Measurements from ENCODE around the gene MAP4K4.
A peak's percentile ranks its signal among the peaks of the same experiment; 100 is the strongest.

The MAP4K4 gene

GRCh38 chr2:101710036-101710435, 12.5 kb downstream of the MAP4K4 start:
- Histone ChIP-seq H3K4me2 (ENCODE audit: low read length) (no peak overlapping the region), H3K4me1 (ENCODE audit: control insufficient read depth, low read depth, low read length) (peaks cover 5% of the 10 kb centered on the region), H2BK120ac (ENCODE audit: low read depth, low read length) (no peak overlapping the region), H3K27me3 (ENCODE audit: insufficient read depth, low read length, poor library complexity) (no peaks in the 10 kb centered on the region), H3K79me2 (ENCODE audit: control insufficient read depth, insufficient read depth, low read length) (peaks cover 67% of the 10 kb centered on the region), H2AK5ac (ENCODE audit: low read length) (no peak overlapping the region), H3K18ac (ENCODE audit: low read length) (no peak overlapping the region), H4K5ac (ENCODE audit: low read length) (no peak overlapping the region), H3K9ac (ENCODE audit: low read length) (no peak overlapping the region), H3K4ac (ENCODE audit: low read depth, low read length) (no peak overlapping the region), H3K56ac (ENCODE audit: low read length) (no peak overlapping the region), H2BK15ac (replicated peaks; ENCODE audit: low read depth) (no peak overlapping the region), H4K8ac (ENCODE audit: low read depth, low read length) (no peak overlapping the region), H2BK5ac (ENCODE audit: low read length) (no peak overlapping the region), H3K4me3 (ENCODE audit: low read length) (no peak overlapping the region), H3K36me3 (ENCODE audit: control insufficient read depth, insufficient read depth, low read length) (no peaks in the 10 kb centered on the region), H3K79me1 (ENCODE audit: low read length) (peaks cover 12% of the 10 kb centered on the region), H3K27ac (ENCODE audit: low read depth, low read length) (no peak overlapping the region), H3K23ac (ENCODE audit: low read length) (no peak overlapping the region)
- no peak for DNase-seq
- WGBS (ENCODE audit: extremely low coverage, insufficient coverage, low lambda C conversion rate), result no CpG with 5 or more reads among the region's 1 CpG

GRCh38 chr2:101710471-101711318, 13.2 kb downstream of the MAP4K4 start:
- Histone ChIP-seq H3K4ac (ENCODE audit: low read depth, low read length) (no peak overlapping the region), H3K18ac (ENCODE audit: low read length) (no peak overlapping the region), H3K4me2 (ENCODE audit: low read length) (no peak overlapping the region), H3K4me1 (ENCODE audit: control insufficient read depth, low read depth, low read length) (peaks cover 5% of the 10 kb centered on the region), H3K27ac (ENCODE audit: low read depth, low read length) (no peak overlapping the region), H3K23ac (ENCODE audit: low read length) (no peak overlapping the region), H3K27me3 (ENCODE audit: insufficient read depth, low read length, poor library complexity) (no peaks in the 10 kb centered on the region), H3K9ac (ENCODE audit: low read length) (no peak overlapping the region), H3K4me3 (ENCODE audit: low read length) (no peak overlapping the region), H2BK5ac (ENCODE audit: low read length) (no peak overlapping the region), H3K56ac (ENCODE audit: low read length) (no peak overlapping the region), H4K5ac (ENCODE audit: low read length) (no peak overlapping the region), H3K79me2 (ENCODE audit: control insufficient read depth, insufficient read depth, low read length) (peaks cover 67% of the 10 kb centered on the region), H3K36me3 (ENCODE audit: control insufficient read depth, insufficient read depth, low read length) (no peaks in the 10 kb centered on the region), H2BK15ac (replicated peaks; ENCODE audit: low read depth) (no peak overlapping the region), H2AK5ac (ENCODE audit: low read length) (no peak overlapping the region), H3K79me1 (ENCODE audit: low read length) (peaks cover 10% of the 10 kb centered on the region), H2BK120ac (ENCODE audit: low read depth, low read length) (no peak overlapping the region), H4K8ac (ENCODE audit: low read depth, low read length) (no peak overlapping the region)
- WGBS (ENCODE audit: extremely low coverage, insufficient coverage, low lambda C conversion rate), result no CpG with 5 or more reads among the region's 7 CpGs
- no peak for DNase-seq

GRCh38 chr2:101714118-101714517, 16.6 kb downstream of the MAP4K4 start:
- Histone ChIP-seq H2AK5ac (ENCODE audit: low read length) (no peak overlapping the region), H2BK120ac (ENCODE audit: low read depth, low read length) (no peak overlapping the region), H4K8ac (ENCODE audit: low read depth, low read length) (no peak overlapping the region), H4K5ac (ENCODE audit: low read length) (no peak overlapping the region), H3K4me2 (ENCODE audit: low read length) (no peak overlapping the region), H3K9ac (ENCODE audit: low read length) (no peak overlapping the region), H3K18ac (ENCODE audit: low read length) (no peak overlapping the region), H2BK5ac (ENCODE audit: low read length) (no peak overlapping the region), H3K27me3 (ENCODE audit: insufficient read depth, low read length, poor library complexity) (no peaks in the 10 kb centered on the region), H3K4me1 (ENCODE audit: control insufficient read depth, low read depth, low read length) (peaks cover 15% of the 10 kb centered on the region), H3K4me3 (ENCODE audit: low read length) (no peak overlapping the region), H3K79me1 (ENCODE audit: low read length) (peaks cover 14% of the 10 kb centered on the region), H3K36me3 (ENCODE audit: control insufficient read depth, insufficient read depth, low read length) (no peaks in the 10 kb centered on the region), H3K27ac (ENCODE audit: low read depth, low read length) (no peak overlapping the region), H3K4ac (ENCODE audit: low read depth, low read length) (no peak overlapping the region), H3K79me2 (ENCODE audit: control insufficient read depth, insufficient read depth, low read length) (peaks cover 72% of the 10 kb centered on the region), H3K23ac (ENCODE audit: low read length) (no peak overlapping the region), H2BK15ac (replicated peaks; ENCODE audit: low read depth) (no peak overlapping the region), H3K56ac (ENCODE audit: low read length) (no peak overlapping the region)
- no CpG with 5 or more reads among the region's 3 CpGs for WGBS (ENCODE audit: extremely low coverage, insufficient coverage, low lambda C conversion rate)
- no peak for DNase-seq

- no peak overlapping the region for H3K56ac ChIP-seq (ENCODE audit: low read length)
- H3K27ac ChIP-seq (ENCODE audit: low read depth, low read length), result no peak overlapping the region
- H3K23ac ChIP-seq (ENCODE audit: low read length), result no peak overlapping the region
- H4K8ac ChIP-seq (ENCODE audit: low read depth, low read length), result no peak overlapping the region
- H3K4ac ChIP-seq (ENCODE audit: low read depth, low read length), result no peak overlapping the region
- no peak overlapping the region for H2BK15ac ChIP-seq (replicated peaks; ENCODE audit: low read depth)
- H3K4me1 ChIP-seq (ENCODE audit: control insufficient read depth, low read depth, low read length), result peaks cover 12% of the 10 kb centered on the region
- no peak overlapping the region for H2AK5ac ChIP-seq (ENCODE audit: low read length)
- peak; percentile 74 for DNase-seq
- peaks cover 71% of the 10 kb centered on the region for H3K79me2 ChIP-seq (ENCODE audit: control insufficient read depth, insufficient read depth, low read length)
- H3K9ac ChIP-seq (ENCODE audit: low read length), result no peak overlapping the region
- no peak overlapping the region for H3K4me2 ChIP-seq (ENCODE audit: low read length)
- H3K18ac ChIP-seq (ENCODE audit: low read length), result no peak overlapping the region
- H3K36me3 ChIP-seq (ENCODE audit: control insufficient read depth, insufficient read depth, low read length), result no peaks in the 10 kb centered on the region
- WGBS (ENCODE audit: extremely low coverage, insufficient coverage, low lambda C conversion rate), result 100% methylated on average over 1 of the region's 9 CpGs
- no peak overlapping the region for H4K5ac ChIP-seq (ENCODE audit: low read length)
- H2BK5ac ChIP-seq (ENCODE audit: low read length), result no peak overlapping the region
- no peaks in the 10 kb centered on the region for H3K27me3 ChIP-seq (ENCODE audit: insufficient read depth, low read length, poor library complexity)
- no peak overlapping the region for H3K4me3 ChIP-seq (ENCODE audit: low read length)
- H2BK120ac ChIP-seq (ENCODE audit: low read depth, low read length), result no peak overlapping the region
- peaks cover 16% of the 10 kb centered on the region for H3K79me1 ChIP-seq (ENCODE audit: low read length)
Observed at GRCh38 chr2:101717071-101717845, 19.8 kb downstream of the MAP4K4 start.

GRCh38 chr2:101718479-101718878, 21.0 kb downstream of the MAP4K4 start:
- H3K23ac ChIP-seq (ENCODE audit: low read length), result no peak overlapping the region
- peaks cover 70% of the 10 kb centered on the region for H3K79me2 ChIP-seq (ENCODE audit: control insufficient read depth, insufficient read depth, low read length)
- no peak overlapping the region for H2AK5ac ChIP-seq (ENCODE audit: low read length)
- H4K5ac ChIP-seq (ENCODE audit: low read length), result no peak overlapping the region
- H2BK15ac ChIP-seq (replicated peaks; ENCODE audit: low read depth), result no peak overlapping the region
- peaks cover 14% of the 10 kb centered on the region for H3K4me1 ChIP-seq (ENCODE audit: control insufficient read depth, low read depth, low read length)
- no peak overlapping the region for H4K8ac ChIP-seq (ENCODE audit: low read depth, low read length)
- no peak for DNase-seq
- no peaks in the 10 kb centered on the region for H3K27me3 ChIP-seq (ENCODE audit: insufficient read depth, low read length, poor library complexity)
- H3K56ac ChIP-seq (ENCODE audit: low read length), result no peak overlapping the region
- H3K4ac ChIP-seq (ENCODE audit: low read depth, low read length), result no peak overlapping the region
- peaks cover 16% of the 10 kb centered on the region for H3K79me1 ChIP-seq (ENCODE audit: low read length)
- WGBS (ENCODE audit: extremely low coverage, insufficient coverage, low lambda C conversion rate), result no CpG with 5 or more reads among the region's 1 CpG
- H3K4me2 ChIP-seq (ENCODE audit: low read length), result no peak overlapping the region
- no peak overlapping the region for H2BK120ac ChIP-seq (ENCODE audit: low read depth, low read length)
- no peak overlapping the region for H2BK5ac ChIP-seq (ENCODE audit: low read length)
- H3K4me3 ChIP-seq (ENCODE audit: low read length), result no peak overlapping the region
- H3K18ac ChIP-seq (ENCODE audit: low read length), result no peak overlapping the region
- H3K36me3 ChIP-seq (ENCODE audit: control insufficient read depth, insufficient read depth, low read length), result no peaks in the 10 kb centered on the region
- no peak overlapping the region for H3K27ac ChIP-seq (ENCODE audit: low read depth, low read length)
- no peak overlapping the region for H3K9ac ChIP-seq (ENCODE audit: low read length)
